ENCODE results near the gene XYLT2. TPM values are rescaled to one million over a fixed set of nuclear protein-coding genes. Genes with fewer than 3 reads are reported as not detected.
"Not testable (repeated sequence)": the region's sequence is repeated elsewhere in the genome, so short reads cannot be mapped to it uniquely, and the experiment has no call there.

The XYLT2 gene
- total RNA-seq, 1 experiment from 2014 or later, result 26.4 TPM

DNA sequence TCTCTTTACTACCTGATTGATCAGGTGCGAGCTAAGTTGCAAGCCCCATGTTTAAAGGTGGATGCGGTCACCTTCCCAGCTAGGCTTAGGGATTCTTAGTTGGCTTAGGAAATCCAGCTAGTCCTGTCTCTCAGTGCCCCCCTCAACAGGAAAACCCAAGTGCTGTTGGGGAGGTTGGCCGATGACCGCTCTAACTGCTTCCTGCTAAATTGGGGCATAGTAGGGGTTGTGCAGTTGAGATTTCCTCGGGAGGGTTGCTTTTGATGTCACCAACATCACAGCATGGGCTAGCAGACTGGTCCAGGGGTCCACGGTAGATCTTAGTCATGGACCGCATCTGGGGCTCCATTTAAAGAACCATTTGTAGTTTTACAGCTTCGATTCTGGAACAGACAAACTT, 53.7 kb downstream of the XYLT2 start:
- no CpG with 5 or more reads among the region's 8 CpGs for WGBS (ENCODE audit: extremely low coverage, insufficient read length, low lambda C conversion rate)
- not testable (repeated sequence) for DNase-seq; H2AK5ac ChIP-seq (ENCODE audit: insufficient read length, low read length); H2AFZ ChIP-seq (ENCODE audit: low read length); H3K27me3 ChIP-seq (ENCODE audit: insufficient read depth, low read length); H2BK12ac ChIP-seq (ENCODE audit: insufficient read length, low read depth, low read length); H3K9me3 ChIP-seq (ENCODE audit: control insufficient read depth, low read depth, low read length); H2BK20ac ChIP-seq (ENCODE audit: low read depth, low read length, poor library complexity, severe bottlenecking); H3K27ac Mint-ChIP-seq; H4K8ac ChIP-seq (replicated peaks; ENCODE audit: insufficient read length, low read depth, low read length); H3K14ac ChIP-seq (ENCODE audit: insufficient read depth, low read length); H2BK5ac ChIP-seq (ENCODE audit: insufficient read length, low read length); H3T11ph ChIP-seq (ENCODE audit: low read length); H3K23ac ChIP-seq (ENCODE audit: insufficient read length, low read depth, low read length); H3K27ac ChIP-seq (ENCODE audit: insufficient read length, low read depth, low read length); H2BK120ac ChIP-seq (ENCODE audit: low read depth, low read length, poor library complexity, severe bottlenecking); H2BK15ac ChIP-seq (ENCODE audit: low read depth, low read length); H4K20me1 ChIP-seq (ENCODE audit: control insufficient read depth, insufficient read depth, insufficient read length); H3K56ac ChIP-seq (ENCODE audit: insufficient read length, low read depth, low read length); H3K27me3 Mint-ChIP-seq (ENCODE audit: low read depth); H3K4me3 Mint-ChIP-seq; H4K91ac ChIP-seq (ENCODE audit: insufficient read length, low read depth, low read length); H3K4me2 ChIP-seq (ENCODE audit: insufficient read depth, insufficient read length, low read length); H3K9ac ChIP-seq (ENCODE audit: extremely low read depth, insufficient read length, low read length); H4K5ac ChIP-seq (ENCODE audit: insufficient read length, low read depth, low read length); H3K18ac ChIP-seq (ENCODE audit: insufficient read length, low read depth, low read length); H3K4ac ChIP-seq (ENCODE audit: low read depth, low read length); H3K4me1 ChIP-seq (ENCODE audit: insufficient read depth, low read length)
- Mint-ChIP-seq H3K36me3 (ENCODE audit: insufficient read depth in 1 of 3, low read depth in 3 of 3) (peaks cover 6 to 16% (median 9%) of the 10 kb centered on the region in 3 experiments; a peak in 6 of 7 replicates), H3K4me1 (peaks cover 21 to 30% of the 10 kb centered on the region in 2 experiments), H3K9me3 (peaks cover 11 to 12% of the 10 kb centered on the region in 2 experiments; a peak in 4 of 5 replicates)
- Histone ChIP-seq H3K23me2 (ENCODE audit: insufficient read length, low read depth, low read length, poor library complexity, severe bottlenecking) (peaks cover 14% of the 10 kb centered on the region), H3K79me1 (ENCODE audit: insufficient read depth, low read depth, low read length, poor library complexity, severe bottlenecking) (peaks cover 11% of the 10 kb centered on the region), H3K79me2 (ENCODE audit: insufficient read depth, low read length) (peaks cover 11% of the 10 kb centered on the region; the same call in 1 of the 2 replicates)

- not testable (repeated sequence) for H2BK20ac ChIP-seq (ENCODE audit: low read depth, low read length, poor library complexity, severe bottlenecking); H3K4me2 ChIP-seq (ENCODE audit: insufficient read depth, insufficient read length, low read length); H3K79me2 ChIP-seq (ENCODE audit: insufficient read depth, low read length); H3K79me1 ChIP-seq (ENCODE audit: insufficient read depth, low read depth, low read length, poor library complexity, severe bottlenecking); H3K27ac ChIP-seq (ENCODE audit: insufficient read length, low read depth, low read length); H4K20me1 ChIP-seq (ENCODE audit: control insufficient read depth, insufficient read depth, insufficient read length); H2BK12ac ChIP-seq (ENCODE audit: insufficient read length, low read depth, low read length); H2AK5ac ChIP-seq (ENCODE audit: insufficient read length, low read length); H2BK5ac ChIP-seq (ENCODE audit: insufficient read length, low read length); H2BK15ac ChIP-seq (ENCODE audit: low read depth, low read length); H2BK120ac ChIP-seq (ENCODE audit: low read depth, low read length, poor library complexity, severe bottlenecking); H4K5ac ChIP-seq (ENCODE audit: insufficient read length, low read depth, low read length); H3K27ac Mint-ChIP-seq; H2AFZ ChIP-seq (ENCODE audit: low read length); H3K9me3 ChIP-seq (ENCODE audit: control insufficient read depth, low read depth, low read length); H4K8ac ChIP-seq (replicated peaks; ENCODE audit: insufficient read length, low read depth, low read length); H3K27me3 ChIP-seq (ENCODE audit: insufficient read depth, low read length); H4K91ac ChIP-seq (ENCODE audit: insufficient read length, low read depth, low read length); H3K14ac ChIP-seq (ENCODE audit: insufficient read depth, low read length); H3K23ac ChIP-seq (ENCODE audit: insufficient read length, low read depth, low read length); H3K9me3 Mint-ChIP-seq; H3K56ac ChIP-seq (ENCODE audit: insufficient read length, low read depth, low read length); H3K23me2 ChIP-seq (ENCODE audit: insufficient read length, low read depth, low read length, poor library complexity, severe bottlenecking); H3K4ac ChIP-seq (ENCODE audit: low read depth, low read length); H3K4me1 ChIP-seq (ENCODE audit: insufficient read depth, low read length); H3K18ac ChIP-seq (ENCODE audit: insufficient read length, low read depth, low read length); H3K36me3 Mint-ChIP-seq (ENCODE audit: insufficient read depth in 1 of 3, low read depth in 3 of 3); H3K27me3 Mint-ChIP-seq (ENCODE audit: low read depth); H3K9ac ChIP-seq (ENCODE audit: extremely low read depth, insufficient read length, low read length); H3K4me3 Mint-ChIP-seq; DNase-seq; H3T11ph ChIP-seq (ENCODE audit: low read length)
- no CpG with 5 or more reads among the region's 4 CpGs for WGBS (ENCODE audit: extremely low coverage, insufficient read length, low lambda C conversion rate)
- H3K4me1 Mint-ChIP-seq, result peaks cover 11 to 20% of the 10 kb centered on the region in 2 experiments
Observed at GRCh38 chr17:50405351-50405750, 59.4 kb downstream of the XYLT2 start.
